GM21529 (cell line): ENCODE results near the gene CYB561D1.
A peak's percentile ranks its signal among the peaks of the same experiment; 100 is the strongest.
"Not testable (repeated sequence)": the region's sequence is repeated elsewhere in the genome, so short reads cannot be mapped to it uniquely, and the experiment has no call there.

Source experiments
- ATAC-seq: cut with Tn5 transposase; IDR thresholded peaks from one replicate; pipeline ENCODE4 v1.9.1; 2021; ENCODE audit not compliant: unreplicated experiment

The CYB561D1 gene

GRCh38 chr1:109493805-109494539 lies at the start of gene CYB561D1:
Gene CYB561D1 (plus strand): TSS chr1:109494094. CDS start chr1:109494140, 46 bp downstream.
- peak; percentile 90 for ATAC-seq

DNA sequence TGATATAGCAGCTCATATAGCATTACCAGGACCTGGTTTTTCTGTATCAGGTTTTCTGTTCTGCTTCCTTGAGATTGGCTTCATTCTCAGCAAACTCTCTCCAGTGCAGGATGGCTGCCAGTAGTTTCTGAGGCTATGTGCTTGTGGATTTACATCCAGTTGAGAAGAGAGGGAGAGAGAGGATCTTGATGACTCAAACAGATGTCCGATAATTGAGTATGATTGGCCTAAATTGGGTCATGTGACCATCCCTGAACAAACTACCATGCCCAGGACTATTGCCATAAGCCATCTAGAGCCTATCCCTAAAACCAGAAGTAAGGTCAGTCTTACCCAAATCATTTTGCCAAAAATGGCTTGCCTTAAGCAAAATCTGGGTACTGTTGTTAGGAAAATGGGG lies 49.5 kb upstream of the CYB561D1 start:
- no peak for ATAC-seq

- ATAC-seq, result not testable (repeated sequence)
Measured at GRCh38 chr1:109445949-109446695, 47.8 kb upstream of the CYB561D1 start.

DNA sequence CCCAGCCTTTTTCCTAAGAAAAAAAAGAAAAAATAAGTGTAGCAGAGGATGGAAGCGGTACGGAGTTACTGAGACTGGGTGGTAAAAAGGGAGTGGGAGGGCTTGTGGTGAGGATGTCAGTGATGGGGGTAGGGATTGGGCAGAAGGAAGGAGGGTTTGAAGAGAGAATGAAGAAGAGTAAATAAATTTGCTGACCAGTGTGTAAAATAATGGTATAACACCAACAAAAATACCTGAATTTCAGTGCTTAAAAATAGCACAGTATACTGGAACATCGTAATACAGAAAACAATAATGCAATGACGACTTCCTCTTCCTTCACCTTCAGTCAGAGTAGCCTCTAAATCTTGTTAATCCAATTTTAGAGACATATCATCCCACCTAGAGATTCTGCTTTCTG lies 46.4 kb upstream of the CYB561D1 start:
- ATAC-seq, result no peak

GRCh38 chr1:109454497-109455133 lies 39.3 kb upstream of the CYB561D1 start:
- ATAC-seq, result no peak

DNA sequence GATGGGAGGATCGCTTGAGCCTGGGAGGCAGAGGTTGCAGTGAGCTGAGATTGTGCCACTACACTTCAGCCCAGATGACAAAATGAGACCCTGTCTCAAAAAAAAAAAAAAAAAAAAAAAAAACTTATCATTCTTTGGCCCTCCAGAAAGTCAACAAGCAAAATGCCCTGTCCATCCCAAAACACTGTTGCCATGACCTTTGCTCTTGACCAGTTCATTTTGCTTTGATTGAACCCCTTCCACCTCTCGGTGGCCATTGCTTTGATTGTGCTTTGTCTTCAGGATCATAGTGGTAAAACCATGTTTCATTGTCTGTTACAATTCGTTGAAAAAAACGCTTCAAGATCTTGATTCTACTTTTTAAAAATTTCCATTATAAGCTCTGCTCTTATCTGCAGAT lies 36.1 kb upstream of the CYB561D1 start:
- ATAC-seq, result no peak

DNA sequence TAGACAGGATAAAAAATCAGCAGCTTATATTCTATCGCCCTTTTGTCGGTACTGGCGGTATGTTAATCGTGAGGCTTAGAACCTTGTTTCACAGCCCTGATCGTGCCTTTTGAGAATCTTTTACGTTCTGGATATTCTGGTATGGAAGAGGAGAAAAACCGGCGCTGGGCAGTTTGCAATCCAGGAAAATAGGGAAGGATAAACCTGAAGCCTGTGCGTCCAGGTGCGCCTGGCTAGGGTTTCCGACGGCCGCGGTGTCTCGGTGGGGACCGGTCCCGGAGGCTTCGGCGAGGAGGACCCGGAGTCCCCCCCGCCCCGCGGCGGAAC lies 27.8 kb upstream of the CYB561D1 start:
- no peak for ATAC-seq

- no peak for ATAC-seq
Measured at GRCh38 chr1:109466452-109467300, 27.2 kb upstream of the CYB561D1 start, which contains the start of gene SYPL2. Gene SYPL2 (plus strand): TSS chr1:109466546. CDS start chr1:109466844, 298 bp downstream.

DNA sequence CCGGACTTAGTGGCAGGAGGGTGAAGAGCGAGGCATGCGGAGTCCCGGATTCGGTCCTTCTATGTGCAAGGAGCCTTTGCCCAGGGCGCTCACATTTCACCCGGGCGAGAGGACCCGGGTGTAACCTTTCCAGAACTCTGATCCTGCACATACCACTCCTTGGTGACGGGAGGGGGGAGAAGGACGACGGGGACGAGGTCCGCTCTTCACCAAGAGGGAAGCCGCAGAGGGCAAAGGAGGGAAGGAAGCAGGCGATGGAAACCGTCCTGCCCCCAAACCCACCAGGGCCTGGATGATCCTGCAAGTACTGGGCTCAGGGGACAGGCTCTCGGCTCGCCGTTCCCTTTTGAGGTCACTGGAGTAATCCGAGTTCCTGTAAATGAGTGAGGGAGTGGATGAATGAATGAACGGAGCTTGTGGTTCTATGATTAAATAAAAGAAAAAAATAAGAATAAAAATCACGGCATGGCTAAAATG lies 26.6 kb upstream of the CYB561D1 start:
- ATAC-seq, result no peak

- ATAC-seq, result no peak
Measured at GRCh38 chr1:109468061-109468460, 25.8 kb upstream of the CYB561D1 start.

DNA sequence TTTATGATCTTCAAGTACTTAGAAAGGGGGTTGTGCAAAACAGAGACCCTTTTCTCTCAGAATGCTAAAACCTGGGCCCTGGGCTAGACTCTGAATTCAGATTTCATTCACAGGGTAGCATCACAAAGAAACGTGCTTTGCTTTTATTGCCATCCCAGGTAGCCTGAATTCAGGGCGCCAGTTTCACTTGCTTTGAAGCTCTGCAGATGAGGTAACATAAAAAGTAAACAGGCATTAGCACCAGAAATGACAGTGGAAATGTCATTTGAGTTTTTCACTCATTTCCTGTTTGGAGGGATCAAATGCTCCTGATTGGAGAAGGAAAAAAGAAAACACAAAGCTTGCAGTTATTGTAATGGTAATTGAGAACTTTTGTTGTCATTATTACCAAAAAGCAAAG lies 25.0 kb upstream of the CYB561D1 start:
- no peak for ATAC-seq

DNA sequence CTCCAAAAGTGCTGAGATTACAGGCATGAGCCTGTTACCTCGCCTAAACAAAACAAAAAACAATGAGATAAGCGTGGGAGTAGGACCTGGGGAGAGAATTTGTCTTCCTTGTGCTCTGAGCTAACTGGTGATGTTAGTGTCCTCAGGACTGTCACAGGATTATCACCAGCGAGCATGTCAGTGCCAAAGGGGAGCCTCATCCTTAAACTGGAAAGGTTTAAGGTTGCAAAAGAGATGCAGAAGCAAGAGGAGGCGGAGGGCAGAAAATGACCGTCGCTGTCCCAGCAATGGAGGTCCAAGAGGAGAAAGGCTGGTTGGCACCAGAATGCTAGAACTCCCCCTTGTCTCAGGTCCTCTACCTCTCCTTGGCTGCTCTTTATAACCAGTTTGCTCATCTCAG lies 23.6 kb upstream of the CYB561D1 start:
- no peak for ATAC-seq

DNA sequence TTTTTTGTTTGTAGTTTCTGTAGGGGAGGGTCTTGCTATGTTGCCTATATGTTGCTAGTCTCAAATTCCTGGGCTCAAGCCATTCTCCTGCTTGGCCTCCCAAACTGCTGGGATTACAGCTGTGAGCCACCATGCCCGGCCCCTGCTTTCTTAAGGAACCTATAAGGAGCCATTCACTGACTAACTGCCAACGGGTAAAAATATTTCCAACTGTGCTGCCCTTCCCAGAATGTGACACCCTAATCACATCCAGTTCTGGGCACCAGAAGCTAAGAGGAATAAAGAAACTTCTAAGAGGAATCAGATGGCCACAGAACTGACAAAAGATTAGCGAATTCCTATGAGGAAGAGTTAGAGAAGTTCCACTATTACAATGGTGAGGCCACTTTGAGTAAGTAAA lies 21.1 kb upstream of the CYB561D1 start:
- ATAC-seq, result no peak

- not testable (repeated sequence) for ATAC-seq
Measured at GRCh38 chr1:109473284-109474057, 20.4 kb upstream of the CYB561D1 start.

GRCh38 chr1:109474697-109475096 lies 19.2 kb upstream of the CYB561D1 start:
- ATAC-seq, result no peak

DNA sequence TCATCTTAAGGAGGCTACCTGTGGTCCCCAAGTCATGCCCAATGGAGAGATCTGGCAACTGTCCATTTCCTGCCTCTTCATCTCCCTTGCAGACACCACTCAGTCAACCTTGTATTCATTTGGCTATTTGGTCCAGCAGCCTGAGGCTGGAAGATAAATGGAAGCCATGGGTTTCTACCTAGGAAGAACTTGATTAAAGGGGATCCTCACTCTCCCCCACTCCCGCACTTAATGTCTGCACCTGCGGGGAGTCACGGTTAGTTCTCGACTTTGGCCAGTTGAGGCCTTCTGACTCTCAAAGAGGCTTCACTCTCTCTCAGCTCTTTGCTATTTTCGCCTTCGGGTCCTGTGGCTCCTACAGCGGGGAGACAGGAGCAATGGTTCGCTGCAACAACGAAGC lies 18.6 kb upstream of the CYB561D1 start:
- ATAC-seq, result no peak

DNA sequence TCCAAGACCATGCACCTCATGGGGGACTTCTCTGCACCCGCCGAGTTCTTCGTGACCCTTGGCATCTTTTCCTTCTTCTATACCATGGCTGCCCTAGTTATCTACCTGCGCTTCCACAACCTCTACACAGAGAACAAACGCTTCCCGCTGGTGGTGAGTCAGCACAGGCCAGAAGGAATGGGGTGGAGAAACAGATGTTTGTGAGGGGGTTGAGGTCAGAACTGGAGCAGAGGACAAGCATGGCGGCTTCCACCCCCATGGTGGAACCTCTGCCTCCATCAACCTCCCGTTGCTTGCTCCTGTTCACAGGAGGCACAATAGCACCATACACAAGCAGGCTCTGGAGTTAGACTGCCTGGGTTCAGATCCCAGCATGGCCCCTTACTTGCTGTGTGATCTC lies 17.1 kb upstream of the CYB561D1 start:
- ATAC-seq, result no peak

GRCh38 chr1:109477821-109478220 lies 16.1 kb upstream of the CYB561D1 start:
- no peak for ATAC-seq

DNA sequence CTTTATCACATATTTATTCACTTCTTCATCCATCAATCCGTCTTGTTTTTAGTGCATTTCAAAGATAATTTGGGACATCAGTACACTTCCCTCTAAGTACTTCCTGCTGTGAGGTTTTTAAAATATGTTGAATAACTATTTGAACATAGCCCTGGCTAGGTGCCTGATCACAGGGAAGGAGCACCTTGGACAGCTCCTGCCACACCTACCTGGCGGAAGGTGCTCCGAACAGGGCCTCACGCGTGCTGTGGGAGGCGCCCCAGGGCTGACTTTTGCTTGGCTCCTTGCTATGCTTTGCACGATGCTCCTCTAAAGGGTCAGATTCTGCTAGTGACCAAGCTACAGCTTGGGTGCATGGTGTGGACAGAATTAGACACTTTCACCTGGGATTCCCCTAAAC lies 15.1 kb upstream of the CYB561D1 start:
- no peak for ATAC-seq

DNA sequence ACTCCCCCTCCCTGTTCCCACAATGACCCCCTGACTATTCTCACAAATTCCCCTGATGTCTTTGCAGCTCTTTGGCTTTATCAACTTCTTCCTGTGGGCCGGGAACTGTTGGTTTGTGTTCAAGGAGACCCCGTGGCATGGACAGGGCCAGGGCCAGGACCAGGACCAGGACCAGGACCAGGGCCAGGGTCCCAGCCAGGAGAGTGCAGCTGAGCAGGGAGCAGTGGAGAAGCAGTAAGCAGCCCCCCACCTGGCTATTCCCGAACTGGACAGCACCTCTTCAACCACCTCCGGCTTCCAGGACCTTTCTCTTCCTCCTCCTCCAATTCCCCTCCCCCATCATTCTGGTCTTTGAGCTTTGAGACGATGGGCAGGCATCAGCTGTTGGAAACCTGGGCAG lies 14.6 kb upstream of the CYB561D1 start:
- no peak for ATAC-seq
